Measurements from ENCODE around the gene ATAD1.

DNA sequence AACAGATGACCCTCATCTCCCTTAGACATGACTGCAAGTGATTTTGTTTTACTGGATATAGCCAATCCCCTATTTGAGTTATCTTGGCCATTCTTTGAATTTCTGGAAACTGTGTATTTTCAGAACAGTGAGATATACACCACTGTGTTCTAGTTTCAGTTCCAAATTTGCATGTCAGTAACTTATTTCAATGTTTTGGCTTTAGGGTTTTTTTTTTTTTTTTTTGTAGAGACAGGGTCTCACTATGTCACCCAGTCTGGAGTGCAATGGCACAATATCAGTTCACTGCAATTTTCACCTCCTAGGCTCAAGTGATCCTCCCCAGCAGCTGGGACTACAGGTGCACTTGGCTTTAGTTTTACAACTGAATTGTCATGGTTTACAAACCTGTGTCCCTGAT is 67.2 kb downstream of the ATAD1 start:
- TF ChIP-seq, protein P1, sequence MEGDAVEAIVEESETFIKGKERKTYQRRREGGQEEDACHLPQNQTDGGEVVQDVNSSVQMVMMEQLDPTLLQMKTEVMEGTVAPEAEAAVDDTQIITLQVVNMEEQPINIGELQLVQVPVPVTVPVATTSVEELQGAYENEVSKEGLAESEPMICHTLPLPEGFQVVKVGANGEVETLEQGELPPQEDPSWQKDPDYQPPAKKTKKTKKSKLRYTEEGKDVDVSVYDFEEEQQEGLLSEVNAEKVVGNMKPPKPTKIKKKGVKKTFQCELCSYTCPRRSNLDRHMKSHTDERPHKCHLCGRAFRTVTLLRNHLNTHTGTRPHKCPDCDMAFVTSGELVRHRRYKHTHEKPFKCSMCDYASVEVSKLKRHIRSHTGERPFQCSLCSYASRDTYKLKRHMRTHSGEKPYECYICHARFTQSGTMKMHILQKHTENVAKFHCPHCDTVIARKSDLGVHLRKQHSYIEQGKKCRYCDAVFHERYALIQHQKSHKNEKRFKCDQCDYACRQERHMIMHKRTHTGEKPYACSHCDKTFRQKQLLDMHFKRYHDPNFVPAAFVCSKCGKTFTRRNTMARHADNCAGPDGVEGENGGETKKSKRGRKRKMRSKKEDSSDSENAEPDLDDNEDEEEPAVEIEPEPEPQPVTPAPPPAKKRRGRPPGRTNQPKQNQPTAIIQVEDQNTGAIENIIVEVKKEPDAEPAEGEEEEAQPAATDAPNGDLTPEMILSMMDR (IDR thresholded peaks at IDR 0.05), result no peak
- TF ChIP-seq EZH2 (IDR thresholded peaks at IDR 0.05), result no peak
